ENCODE results near the gene GHRH. TPM values are rescaled to one million over a fixed set of nuclear protein-coding genes. Genes with fewer than 3 reads are reported as not detected.
A peak's percentile ranks its signal among the peaks of the same experiment; 100 is the strongest.

The GHRH gene
- total RNA-seq, 1 donor from 2014 or later = not detected

DNA sequence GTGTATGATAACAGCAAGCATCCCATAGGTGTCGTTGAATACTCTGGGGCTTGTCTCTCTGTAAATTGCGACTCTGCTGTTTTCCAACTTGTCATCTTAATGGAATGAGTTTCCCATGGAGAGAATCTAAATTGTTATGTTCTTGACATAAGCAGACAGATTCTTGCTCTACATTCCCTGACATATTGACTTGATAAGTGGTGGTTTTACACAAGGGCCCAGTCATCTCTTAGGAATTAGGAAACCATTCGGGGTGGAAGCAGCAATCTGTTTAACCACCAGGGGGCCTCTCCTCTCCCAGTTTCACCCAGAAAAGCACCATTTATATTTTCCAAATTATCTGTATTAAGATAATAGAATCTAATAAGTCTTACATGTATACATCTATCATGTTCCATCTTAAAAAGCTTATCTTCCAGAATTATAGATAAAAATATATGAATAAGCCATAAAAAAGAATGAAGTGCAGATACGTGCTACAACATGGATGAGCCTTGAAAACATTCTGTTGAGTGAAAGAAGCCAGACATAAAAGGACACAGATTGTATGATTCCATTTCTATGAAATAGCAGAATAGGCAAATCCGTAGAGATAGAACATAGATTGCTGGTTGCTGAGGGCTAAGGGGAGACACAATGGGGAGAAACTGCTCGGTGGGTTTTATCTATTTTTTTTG, 59.2 kb downstream of the GHRH start:
- peak; percentile 78 for DNase-seq

- DNase-seq = no peak
Measured at GRCh38 chr20:37201827-37202162, 59.8 kb downstream of the GHRH start.

Other genes with a start within 250 kb of the GHRH start
- 12.8 and 17.7 TPM in 2 replicates for gene RBL1, start 165.8 kb downstream of the GHRH start, total RNA-seq
- 247 and 405 TPM in 2 replicates for gene RPN2, start 82.5 kb downstream of the GHRH start, total RNA-seq
- 0.74 and 1.5 TPM in 2 replicates for gene MROH8, start 82.3 kb downstream of the GHRH start, total RNA-seq
- 7.8 and 14.4 TPM in 2 replicates for gene MANBAL, start 27.8 kb upstream of the GHRH start, total RNA-seq
- 1.5 and 4.1 TPM in 2 replicates for gene SRC, start 84.3 kb upstream of the GHRH start, total RNA-seq